Pancreas (tissue), 10 donors: ENCODE results near the gene KRTAP10-8. TPM values are rescaled to one million over a fixed set of nuclear protein-coding genes. Genes with fewer than 3 reads are reported as not detected.
"Not testable (repeated sequence)": the region's sequence is repeated elsewhere in the genome, so short reads cannot be mapped to it uniquely, and the experiment has no call there.

Source experiments
- ATAC-seq, 4 donors: fragments of 200-7000 bp; cut with Tn5 transposase; one replicate each; pipeline versions ENCODE4 v1.8.0 to v1.9.1; 2020; ENCODE audit warnings: mild to moderate bottlenecking in 4 of 4, moderate library complexity in 4 of 4
- DNase-seq, 6 donors: peaks; one replicate each; pipeline ENCODE4 v3.0.0-alpha.2; 2020
- FAIRE-seq: peaks from 2 replicates; lab custom pipeline; 2012; peaks lifted over from hg19 to GRCh38; lab: Jason Lieb, UNC
- H3K27ac ChIP-seq, 4 donors: fragments of 200-600 bp; sonication (generic); 1 replicate in 3 of 4; 2 replicates in 1 of 4; pipeline versions ENCODE4 v1.5.0 to v1.8.0; 2020
- H3K27me3 ChIP-seq, 4 donors: fragments of 200-600 bp; one replicate each; pipeline ENCODE4 v1.8.0; 2021
- H3K36me3 ChIP-seq, 3 donors: fragments of 200-600 bp; sonication (generic) in 1 of 3; one replicate each; pipeline versions ENCODE4 v1.5.0 to v1.8.0; 2020 to 2021
- H3K4me1 ChIP-seq, 3 donors: fragments of 200-600 bp; one replicate each; pipeline ENCODE4 v1.8.0; 2021
- H3K4me3 ChIP-seq, 4 donors: fragments of 200-600 bp; sonication (generic) in 2 of 4; one replicate each; pipeline versions ENCODE4 v1.5.0 to v1.8.0; 2020 to 2021
- H3K9me3 ChIP-seq, 4 donors: fragments of 200-600 bp; one replicate each; pipeline ENCODE4 v1.8.0; 2021
- CTCF ChIP-seq, 4 donors: fragments of 200-600 bp; sonication (generic) in 3 of 4; IDR thresholded peaks; one replicate each; pipeline versions ENCODE4 v1.5.0 to v1.8.0; 2021; ENCODE audit warnings: antibody characterized with exemption in 4 of 4
- WGBS, 2 donors: extraction: QIAGEN DNeasy Blood & Tissue Kit; methylation state at CpG; one replicate each; pipeline ENCODE4 v1.1.7; 2013; 5-methylcytosine and 5-hydroxymethylcytosine counted together
- intact Hi-C, 3 donors: fragments of 100-400 bp; cut with DNase I; formaldehyde crosslinking; loops; one replicate each; pipeline versions ENCODE4 v1.11.1 to v1.14.2; 2022
- polyA plus RNA-seq, 2 donors: library from polyadenylated mRNA; stranded (reverse); fragments of 200-250 nt; gene quantifications; one replicate each; pipeline ENCODE4 v1.2.3, GENCODE V29; 2013
- total RNA-seq, 6 donors: library from RNA; stranded (reverse); fragmentation: NEBNext Ultra II Directional in 4 of 6; extraction: Animal tissue kit (Norgen Biotek cat#: 25700) in 4 of 6; gene quantifications; one replicate each; pipeline versions ENCODE4 v1.2.1 to v1.2.4, GENCODE V29; 2021 to 2023
- donor health status: healthy with polysubstance abuse.
- donor health status: DM: no; HTN: no; CAD: no; lungs with moderate emphysema.
- donor health status: DM: no; HTN: no; CAD: no.
- donor health status: control.
- donor health status: control.
- donor health status: Bipolar disorder and iron deficiency.
- donor health status: DM: yes; HTN: yes; CAD: no.
- donor health status: DM: no; HTN: no; CAD: no.
- donor health status: DM: no; HTN: no; CAD: no.
- donor health status: DM: yes; HTN: yes; CAD: no.

KRTAP10-8 gene
- total and polyA plus RNA-seq, 8 donors = not detected

GRCh38 chr21:44579056-44579832 is 32.6 kb upstream of the KRTAP10-8 start:
- ATAC-seq (no peak), FAIRE-seq (no peak), DNase-seq (no peak)
- Histone ChIP-seq H3K27ac (no peak overlapping the region), H3K4me3 (no peak overlapping the region), H3K36me3 (no peaks in the 10 kb centered on the region), H3K9me3 (no peaks in the 10 kb centered on the region), H3K27me3 (peaks cover 0 to 5% (median 0%) of the 10 kb centered on the region in 4 donors), H3K4me1 (no peaks in the 10 kb centered on the region)
- intact Hi-C loops = no loop called here
- TF ChIP-seq CTCF (IDR thresholded peaks at IDR 0.05) = no peak
- 62 to 69% methylated on average over 12 to 22 of the region's 22 CpGs for WGBS, 2 donors

- peaks cover 0 to 5% (median 0%) of the 10 kb centered on the region in 4 donors for H3K27me3 ChIP-seq
- H3K4me3 ChIP-seq = no peak overlapping the region
- FAIRE-seq = no peak
- no peaks in the 10 kb centered on the region for H3K9me3 ChIP-seq
- no peak for ATAC-seq
- no peak overlapping the region for H3K27ac ChIP-seq
- no peaks in the 10 kb centered on the region for H3K4me1 ChIP-seq
- TF ChIP-seq CTCF (IDR thresholded peaks at IDR 0.05) = no peak
- no peak for DNase-seq
- 48 to 53% methylated on average over 7 of the region's 7 CpGs for WGBS, 2 donors
- H3K36me3 ChIP-seq = no peaks in the 10 kb centered on the region
- intact Hi-C loops = no loop called here
These were observed 32.1 kb upstream of the KRTAP10-8 start for GRCh38 chr21:44579833-44580144.

GRCh38 chr21:44580231-44580821 is 31.6 kb upstream of the KRTAP10-8 start, which contains the start of gene KRTAP10-5:
Gene KRTAP10-5, minus strand, starts transcription at chr21:44580604. Its CDS starts 26 bp downstream, at chr21:44580578.
- WGBS, 2 donors = 24 to 40% methylated on average over 16 to 19 of the region's 19 CpGs
- intact Hi-C loops, H3K27ac ChIP-seq, H3K4me1 ChIP-seq, H3K27me3 ChIP-seq, H3K4me3 ChIP-seq, ATAC-seq, FAIRE-seq, H3K9me3 ChIP-seq, H3K36me3 ChIP-seq, DNase-seq: not testable (repeated sequence)

- TF ChIP-seq CTCF (IDR thresholded peaks at IDR 0.05) = no peak
- Histone ChIP-seq H3K36me3 (no peaks in the 10 kb centered on the region), H3K27me3 (peaks cover 0 to 10% (median 0%) of the 10 kb centered on the region in 4 donors), H3K9me3 (no peaks in the 10 kb centered on the region), H3K27ac (no peak overlapping the region), H3K4me1 (no peaks in the 10 kb centered on the region), H3K4me3 (no peak overlapping the region)
- intact Hi-C loops = no loop called here
- ATAC-seq (no peak), DNase-seq (no peak), FAIRE-seq (no peak)
- WGBS, 2 donors = 78 to 86% methylated on average over 3 of the region's 3 CpGs
These were observed 30.7 kb upstream of the KRTAP10-8 start for GRCh38 chr21:44581158-44581557.

GRCh38 chr21:44582055-44582454 is 29.8 kb upstream of the KRTAP10-8 start:
- H3K27ac ChIP-seq = no peak overlapping the region
- ATAC-seq (no peak), DNase-seq (no peak), FAIRE-seq (no peak)
- H3K9me3 ChIP-seq = no peaks in the 10 kb centered on the region
- intact Hi-C loops = no loop called here
- H3K27me3 ChIP-seq = peaks cover 0 to 11% (median 0%) of the 10 kb centered on the region in 4 donors
- WGBS, 2 donors = 65 to 75% methylated on average over 15 of the region's 15 CpGs
- no peak overlapping the region for H3K4me3 ChIP-seq
- no peak for TF ChIP-seq CTCF (IDR thresholded peaks at IDR 0.05)
- no peaks in the 10 kb centered on the region for H3K4me1 ChIP-seq
- no peaks in the 10 kb centered on the region for H3K36me3 ChIP-seq
